Erythroblast (primary cell): ENCODE results near the gene ARID1B.

Source experiments
- GATA1 ChIP-seq: IDR thresholded peaks from 2 replicates; pipeline ENCODE4 v1.6.1; 2011; ENCODE audit warnings: low read depth, mild to moderate bottlenecking, control low read depth, low read length, moderate library complexity
- POLR2A ChIP-seq: IDR thresholded peaks from 2 replicates; pipeline ENCODE4 v1.6.1; 2011; ENCODE audit warnings: mild to moderate bottlenecking, low read length

- TF ChIP-seq POLR2A (no peak), GATA1 (no peak)
Observed at GRCh38 chr6:156994215-156995076, 217.3 kb downstream of the ARID1B start.
